H1 (cell line): ENCODE measurements around the gene SV2C. TPM values are rescaled to one million over a fixed set of nuclear protein-coding genes. Genes with fewer than 3 reads are reported as not detected.

ENCODE experiments used
- CTCF ChIA-PET: fragments of 300-600 bp; sonication (Branson Sonifier 250); formaldehyde crosslinking; loops from one replicate; lab custom pipeline; 2021; ENCODE audit not compliant: partially characterized antibody; lab: Charles Lee
- POLR2A ChIA-PET: fragments of 300-600 bp; sonication (Branson Sonifier 250); formaldehyde crosslinking; loops from one replicate; lab custom pipeline; 2021; ENCODE audit warnings: inconsistent platforms; ENCODE audit not compliant: partially characterized antibody; lab: Charles Lee
- DNase-seq, 2 experiments: peaks; one replicate each; pipeline versions ENCODE4 v3.0.0 to v3.0.0-alpha.2; 2010 to 2022; ENCODE audit warnings: low spot score in 2 of 2, low read depth in 1 of 2, mixed read lengths in 1 of 2
- FAIRE-seq: peaks from 2 replicates; lab custom pipeline; 2011; peaks lifted over from hg19 to GRCh38; lab: Jason Lieb, UNC
- H2AFZ ChIP-seq: 2 replicates; pipeline ENCODE4 v1.8.1; 2012; ENCODE audit warnings: low read length, inconsistent platforms
- H2AK5ac ChIP-seq: 2 replicates; pipeline ENCODE4 v1.6.1; 2013; ENCODE audit warnings: low read depth, low read length
- H2BK120ac ChIP-seq: replicated peaks from 2 replicates; pipeline ENCODE3; 2013; ENCODE audit warnings: low read depth, low read length, inconsistent platforms
- H2BK12ac ChIP-seq: 2 replicates; pipeline ENCODE4 v1.6.1; 2013; ENCODE audit warnings: low read depth, low read length
- H2BK15ac ChIP-seq: 2 replicates; pipeline ENCODE4 v1.6.1; 2013; ENCODE audit warnings: low read length
- H2BK20ac ChIP-seq: 2 replicates; pipeline ENCODE4 v1.6.1; 2013; ENCODE audit warnings: low read length
- H2BK5ac ChIP-seq: 2 replicates; pipeline ENCODE4 v1.6.1; 2013; ENCODE audit warnings: low read depth, low read length
- H3K14ac ChIP-seq: 2 replicates; pipeline ENCODE4 v1.6.1; 2013; ENCODE audit warnings: inconsistent platforms; ENCODE audit not compliant: insufficient read length
- H3K18ac ChIP-seq: 2 replicates; pipeline ENCODE4 v1.6.1; 2013; ENCODE audit warnings: low read length; ENCODE audit errors: extremely low read depth
- H3K23ac ChIP-seq: 2 replicates; pipeline ENCODE4 v1.6.1; 2013; ENCODE audit warnings: inconsistent platforms; ENCODE audit not compliant: insufficient read length
- H3K23me2 ChIP-seq: 2 replicates; pipeline ENCODE4 v1.6.1; 2013; ENCODE audit warnings: low read depth, low read length
- H3K27ac ChIP-seq: 2 replicates; pipeline ENCODE4 v1.6.1; 2011; ENCODE audit warnings: low read depth, low read length, inconsistent platforms
- H3K27me3 ChIP-seq, 4 experiments: replicated peaks in 1 of 4; 1 replicate in 1 of 4; 2 replicates in 3 of 4; pipeline versions ENCODE4 v1.6.1 to v1.8.1; 2011 to 2013; ENCODE audit warnings: low read length in 3 of 4, mild to moderate bottlenecking in 3 of 4, inconsistent platforms in 2 of 4, mixed read lengths in 2 of 4, moderate library complexity in 1 of 4; ENCODE audit not compliant: control insufficient read depth in 3 of 4, insufficient read depth in 3 of 4; ENCODE audit errors: extremely low read depth in 1 of 4
- H3K36me3 ChIP-seq, 4 experiments: 2 replicates each; pipeline versions ENCODE4 v1.6.1 to v1.8.1; 2011 to 2013; ENCODE audit warnings: mild to moderate bottlenecking in 4 of 4, low read length in 3 of 4, moderate library complexity in 2 of 4, control low read depth in 1 of 4, inconsistent platforms in 1 of 4; ENCODE audit not compliant: insufficient read depth in 4 of 4, control insufficient read depth in 2 of 4
- H3K4ac ChIP-seq: replicated peaks from 2 replicates; pipeline ENCODE3; 2013; ENCODE audit warnings: low read length, low read depth, mixed read lengths, inconsistent platforms; ENCODE audit not compliant: insufficient read length
- H3K4me1 ChIP-seq, 4 experiments: replicated peaks in 1 of 4; 1 replicate in 1 of 4; 2 replicates in 3 of 4; pipeline versions ENCODE4 v1.6.1 to v1.8.1; 2011 to 2013; ENCODE audit warnings: low read length in 3 of 4, inconsistent platforms in 2 of 4, mixed read lengths in 1 of 4; ENCODE audit not compliant: insufficient read depth in 4 of 4, control insufficient read depth in 3 of 4
- H3K4me2 ChIP-seq, 2 experiments: 2 replicates each; pipeline versions ENCODE4 v1.6.1 to v1.8.1; 2011 to 2013; ENCODE audit warnings: low read depth in 2 of 2, low read length in 2 of 2, control low read depth in 1 of 2, inconsistent platforms in 1 of 2, mild to moderate bottlenecking in 1 of 2; ENCODE audit not compliant: insufficient read depth in 1 of 2
- H3K4me3 ChIP-seq, 4 experiments: fragments of 200-600, 300-600 bp in 1 of 4; sonication (generic), shearing (Covaris generic), sonication (Bioruptor Twin) in 1 of 4; 2 replicates each; pipeline versions ENCODE4 v1.5.1 to v1.8.1; 2011 to 2016; ENCODE audit warnings: low read length in 4 of 4, low read depth in 3 of 4, control low read depth in 2 of 4, inconsistent platforms in 2 of 4, mild to moderate bottlenecking in 2 of 4, mixed read lengths in 1 of 4, moderate library complexity in 1 of 4; ENCODE audit not compliant: insufficient read depth in 2 of 4; ENCODE audit errors: extremely low read depth in 1 of 4
- H3K56ac ChIP-seq: replicated peaks from 2 replicates; pipeline ENCODE3; 2013; ENCODE audit warnings: low read depth, mild to moderate bottlenecking, mixed read lengths, low read length, inconsistent platforms; ENCODE audit not compliant: insufficient read length
- H3K79me1 ChIP-seq: 2 replicates; pipeline ENCODE4 v1.6.1; 2013; ENCODE audit warnings: low read depth, low read length, control low read depth
- H3K79me2 ChIP-seq, 2 experiments: 2 replicates each; pipeline versions ENCODE4 v1.6.1 to v1.8.1; 2012 to 2013; ENCODE audit warnings: low read length in 2 of 2, mild to moderate bottlenecking in 2 of 2, inconsistent platforms in 1 of 2; ENCODE audit not compliant: insufficient read depth in 2 of 2, control insufficient read depth in 1 of 2
- H3K9ac ChIP-seq, 4 experiments: replicated peaks in 1 of 4; 1 replicate in 1 of 4; 2 replicates in 3 of 4; pipeline versions ENCODE4 v1.6.1 to v1.8.1; 2011 to 2013; ENCODE audit warnings: low read depth in 3 of 4, low read length in 3 of 4, control low read depth in 2 of 4, mild to moderate bottlenecking in 2 of 4, moderate library complexity in 2 of 4, inconsistent platforms in 1 of 4; ENCODE audit errors: extremely low read depth in 1 of 4
- H3K9me3 ChIP-seq, 2 experiments: 2 replicates each; pipeline versions ENCODE4 v1.6.1 to v1.8.1; 2012 to 2013; ENCODE audit warnings: mild to moderate bottlenecking in 2 of 2, moderate library complexity in 2 of 2, control low read depth in 1 of 2, inconsistent platforms in 1 of 2, low read depth in 1 of 2, low read length in 1 of 2, mixed read lengths in 1 of 2; ENCODE audit not compliant: insufficient read depth in 2 of 2
- H4K20me1 ChIP-seq, 2 experiments: replicated peaks in 1 of 2; 2 replicates each; pipeline versions ENCODE3 to v1.8.1; 2011 to 2013; ENCODE audit warnings: inconsistent platforms in 2 of 2, low read length in 2 of 2, mild to moderate bottlenecking in 1 of 2; ENCODE audit not compliant: insufficient read depth in 2 of 2, control insufficient read depth in 1 of 2
- H4K5ac ChIP-seq: 2 replicates; pipeline ENCODE4 v1.6.1; 2013; ENCODE audit warnings: low read length, low read depth, mixed read lengths, inconsistent platforms; ENCODE audit not compliant: insufficient read length
- H4K8ac ChIP-seq: 2 replicates; pipeline ENCODE4 v1.8.0; 2013; ENCODE audit warnings: mild to moderate bottlenecking, moderate library complexity, low read length, inconsistent platforms; ENCODE audit not compliant: insufficient read depth; ENCODE audit errors: extremely low read depth
- H4K91ac ChIP-seq: replicated peaks from 2 replicates; pipeline ENCODE3; 2013; ENCODE audit warnings: low read length, mixed read lengths, inconsistent platforms; ENCODE audit not compliant: insufficient read length
- CEBPB ChIP-seq: IDR thresholded peaks from 2 replicates; pipeline ENCODE4 v1.6.1; 2012; ENCODE audit warnings: low read depth, low read length
- GTF2F1 ChIP-seq: IDR thresholded peaks from 2 replicates; pipeline ENCODE4 v1.6.1; 2012; ENCODE audit warnings: low read depth, low read length, improper control_type of control experiment, borderline replicate concordance
- KDM5A ChIP-seq: fragments of 200-600 bp; IDR thresholded peaks from 2 replicates; pipeline ENCODE4 v1.7.1; 2012; ENCODE audit warnings: mild to moderate bottlenecking, low read length, inconsistent platforms, mixed read lengths
- MAFK ChIP-seq: IDR thresholded peaks from 2 replicates; pipeline ENCODE4 v1.6.1; 2012; ENCODE audit warnings: low read depth, mild to moderate bottlenecking, improper control_type of control experiment, low read length
- RNF2 ChIP-seq: fragments of 200-900, 300-1000 bp; sonication (generic); IDR thresholded peaks from 2 replicates; pipeline ENCODE4 v1.7.1; 2016; ENCODE audit warnings: borderline replicate concordance, low read depth, mild to moderate bottlenecking, antibody characterized with exemption, low read length; ENCODE audit not compliant: poor library complexity, severe bottlenecking; ENCODE audit errors: missing control alignments
- ZNF274 ChIP-seq: IDR thresholded peaks from 2 replicates; pipeline ENCODE4 v1.7.0; 2012; ENCODE audit warnings: low read length, borderline replicate concordance; ENCODE audit errors: extremely low read depth
- WGBS, 2 experiments: shearing (Covaris generic) in 1 of 2; methylation state at CpG; one replicate each; pipeline versions ENCODE4 v1.1.6 to v1.1.7; 2013 to 2015; ENCODE audit warnings: low lambda C conversion rate in 2 of 2, mixed read lengths in 2 of 2, inconsistent platforms in 1 of 2, low coverage in 1 of 2, missing lambda C conversion rate in 1 of 2; ENCODE audit not compliant: insufficient replicate concordance in 2 of 2, insufficient coverage in 1 of 2, insufficient read length in 1 of 2; ENCODE audit errors: extremely low coverage in 1 of 2, missing lambda C conversion rate in 1 of 2; 5-methylcytosine and 5-hydroxymethylcytosine counted together
- polyA plus RNA-seq, 7 experiments: library from polyadenylated mRNA; depleted of rRNA in 3 of 7; stranded (reverse) in 5 of 7; unstranded in 2 of 7; fragments of >200 nt in 5 of 7; fragments of 200-250 nt in 2 of 7; gene quantifications; 1 replicate in 5 of 7; 2 replicates in 1 of 7; 4 replicates in 1 of 7; pipeline versions ENCODE4 v1.2.1 to v1.2.3, GENCODE V29; 2011 to 2013; ENCODE audit warnings: missing spikeins in 2 of 7, mixed read lengths in 2 of 7
- total RNA-seq: library from RNA; stranded (reverse); fragmentation: NEBNext Ultra II Directional; extraction: Animal tissue kit (Norgen Biotek cat#: 25700); gene quantifications from 2 replicates; pipeline ENCODE4 v1.2.1, GENCODE V29; 2021
- TF ChIP-seq, protein P1 (sequence below): IDR thresholded peaks from 2 replicates; pipeline ENCODE4 v1.6.1; 2011; ENCODE audit warnings: low read depth, mild to moderate bottlenecking, low read length; ENCODE audit not compliant: insufficient read depth
- TF ChIP-seq, protein P2 (sequence below): IDR thresholded peaks from 2 replicates; pipeline ENCODE4 v1.6.1; 2012; ENCODE audit warnings: low read length, inconsistent platforms

SV2C gene
- total and polyA plus RNA-seq, 2 of the 8 experiments (the other 6 are each of a cell fraction or from before 2014, with no cell fraction given), result 0.08 to 0.24 TPM

DNA sequence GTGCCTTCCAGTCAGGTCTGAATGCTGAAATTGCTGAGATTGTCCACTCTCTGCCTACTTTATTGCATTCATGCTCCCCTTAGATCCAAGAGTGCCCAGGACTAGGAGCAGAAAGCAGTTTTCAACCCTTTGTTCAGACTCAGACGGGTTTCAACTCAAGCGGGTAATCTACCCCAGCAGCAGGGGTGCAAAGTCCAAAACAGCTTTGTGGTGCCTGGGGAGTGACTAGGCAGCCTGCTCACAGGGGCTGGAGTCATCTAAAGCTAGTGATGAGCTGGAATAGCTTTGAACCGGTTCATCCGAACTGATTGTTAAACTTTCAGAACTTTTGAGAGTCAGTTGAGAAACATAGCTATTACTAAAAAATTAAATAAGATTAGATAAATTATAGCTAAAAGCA, 248.9 kb downstream of the SV2C start:
- H3K14ac ChIP-seq, result no peak overlapping the region
- H3K36me3 ChIP-seq, result peaks cover 0 to 5% (median 0%) of the 10 kb centered on the region in 4 experiments; a peak in 1 of 8 replicates
- H3K79me1 ChIP-seq, result no peaks in the 10 kb centered on the region; the same call in 1 of the 2 replicates
- peaks cover 5 to 10% of the 10 kb centered on the region in 2 experiments; a peak in 3 of 4 replicates for H3K9me3 ChIP-seq
- 92% methylated on average over 4 of the region's 4 CpGs; no CpG with 5 or more reads in 1 of the 2 experiments for WGBS, 2 experiments
- H2BK12ac ChIP-seq, result 0 out of 2 replicates have a peak overlapping the region, but pooled peaks have one; percentile 27
- no peak overlapping the region for H3K27ac ChIP-seq
- POLR2A ChIA-PET, result no interaction called here
- H3K18ac ChIP-seq, result 0 out of 2 replicates have a peak overlapping the region, but pooled peaks have one; percentile 53
- no peak overlapping the region for H4K5ac ChIP-seq
- peaks cover 0 to 22% (median 2%) of the 10 kb centered on the region in 4 experiments; a peak in 3 of 7 replicates for H3K4me1 ChIP-seq
- DNase-seq (no peak), FAIRE-seq (no peak)
- no peaks in the 10 kb centered on the region for H3K79me2 ChIP-seq
- no peak overlapping the region for H3K4ac ChIP-seq
- CTCF ChIA-PET, result interaction anchor here (0.9 to 1.3 kb wide), 8 partner anchors 10 to 211 kb away, joined by 3 to 6 read pairs (median 3); no protein-coding TSS in a partner anchor
- H3K9ac ChIP-seq, result no peak overlapping the region
- H3K4me2 ChIP-seq, result no peak overlapping the region
- no peak overlapping the region for H3K23ac ChIP-seq
- 0 out of 2 replicates have a peak overlapping the region, but pooled peaks have one; percentile 25 for H2BK20ac ChIP-seq
- TF ChIP-seq ZNF274, result no peak
- TF ChIP-seq CEBPB, result no peak
- TF ChIP-seq, protein P1, sequence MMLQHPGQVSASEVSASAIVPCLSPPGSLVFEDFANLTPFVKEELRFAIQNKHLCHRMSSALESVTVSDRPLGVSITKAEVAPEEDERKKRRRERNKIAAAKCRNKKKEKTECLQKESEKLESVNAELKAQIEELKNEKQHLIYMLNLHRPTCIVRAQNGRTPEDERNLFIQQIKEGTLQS, result no peak
- TF ChIP-seq KDM5A, result no peak
- no peak for TF ChIP-seq GTF2F1
- TF ChIP-seq MAFK, result no peak
- TF ChIP-seq, protein P2, sequence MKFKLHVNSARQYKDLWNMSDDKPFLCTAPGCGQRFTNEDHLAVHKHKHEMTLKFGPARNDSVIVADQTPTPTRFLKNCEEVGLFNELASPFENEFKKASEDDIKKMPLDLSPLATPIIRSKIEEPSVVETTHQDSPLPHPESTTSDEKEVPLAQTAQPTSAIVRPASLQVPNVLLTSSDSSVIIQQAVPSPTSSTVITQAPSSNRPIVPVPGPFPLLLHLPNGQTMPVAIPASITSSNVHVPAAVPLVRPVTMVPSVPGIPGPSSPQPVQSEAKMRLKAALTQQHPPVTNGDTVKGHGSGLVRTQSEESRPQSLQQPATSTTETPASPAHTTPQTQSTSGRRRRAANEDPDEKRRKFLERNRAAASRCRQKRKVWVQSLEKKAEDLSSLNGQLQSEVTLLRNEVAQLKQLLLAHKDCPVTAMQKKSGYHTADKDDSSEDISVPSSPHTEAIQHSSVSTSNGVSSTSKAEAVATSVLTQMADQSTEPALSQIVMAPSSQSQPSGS, result no peak
- no peak for TF ChIP-seq RNF2
- H2AFZ ChIP-seq, result no peak overlapping the region
- H2AK5ac ChIP-seq, result no peak overlapping the region
- no peaks in the 10 kb centered on the region for H4K20me1 ChIP-seq
- H4K8ac ChIP-seq, result no peak overlapping the region
- H3K23me2 ChIP-seq, result no peaks in the 10 kb centered on the region
- H2BK15ac ChIP-seq, result no peak overlapping the region
- no peak overlapping the region for H2BK5ac ChIP-seq
- H3K4me3 ChIP-seq, result no peak overlapping the region
- H3K27me3 ChIP-seq, result peaks cover 0 to 2% (median under 1%) of the 10 kb centered on the region in 4 experiments; a peak in 3 of 7 replicates
- peak overlapping the region; percentile 32 for H4K91ac ChIP-seq
- H2BK120ac ChIP-seq, result no peak overlapping the region
- H3K56ac ChIP-seq, result no peak overlapping the region
